ENCODE data around the gene GIT1.

GIT1 gene

GRCh38 chr17:29615492-29616299, 26.2 kb upstream of the GIT1 start:
- DNase-seq = peak; percentile 46 to 66

- DNase-seq = no peak
Observed at GRCh38 chr17:29615048-29615385, 25.6 kb upstream of the GIT1 start.

- DNase-seq = no peak
Observed at GRCh38 chr17:29614349-29615047, 25.1 kb upstream of the GIT1 start.

- DNase-seq = no peak
Observed at GRCh38 chr17:29613856-29614255, 24.4 kb upstream of the GIT1 start.

GRCh38 chr17:29613352-29613837, 23.9 kb upstream of the GIT1 start:
- no peak for DNase-seq

- DNase-seq = no peak
Observed at GRCh38 chr17:29612404-29613280, 23.2 kb upstream of the GIT1 start.

GRCh38 chr17:29612094-29612403, 22.6 kb upstream of the GIT1 start:
- no peak for DNase-seq

GRCh38 chr17:29611351-29612093, 22.1 kb upstream of the GIT1 start:
- DNase-seq = no peak

- DNase-seq = no peak
Observed at GRCh38 chr17:29610395-29610794, 20.9 kb upstream of the GIT1 start.

GRCh38 chr17:29608986-29609385, 19.5 kb upstream of the GIT1 start:
- no peak for DNase-seq

- no peak for DNase-seq
Observed at GRCh38 chr17:29607557-29608195, 18.2 kb upstream of the GIT1 start.

GRCh38 chr17:29603109-29603674, 13.7 kb upstream of the GIT1 start:
- DNase-seq = no peak

- peak in 1 of 2 experiments; percentile 2 for DNase-seq
Observed at GRCh38 chr17:29597361-29598172, 8.1 kb upstream of the GIT1 start.

- DNase-seq = no peak
Observed at GRCh38 chr17:29596811-29597210, 7.4 kb upstream of the GIT1 start.

- no peak for DNase-seq
Observed at GRCh38 chr17:29595943-29596774, 6.7 kb upstream of the GIT1 start.

- no peak for DNase-seq
Observed at GRCh38 chr17:29595107-29595942, 5.9 kb upstream of the GIT1 start.

GRCh38 chr17:29594519-29595090, 5.2 kb upstream of the GIT1 start:
- DNase-seq = no peak

All from NCI-H2081 (cell line).